SK-N-SH (cell line): Measurements from ENCODE around the gene HOXA4. TPM values are rescaled to one million over a fixed set of nuclear protein-coding genes. Genes with fewer than 3 reads are reported as not detected.

Experiments used
- CTCF ChIA-PET: fragments of 300-600, 350-600 bp; formaldehyde crosslinking; extraction: SDS; loops from one replicate; lab custom pipeline; 2021; lab: Yijun Ruan, JAX
- POLR2A ChIA-PET: fragments of 350-600 bp; sonication (Branson Sonifier 250); formaldehyde crosslinking; extraction: SDS; loops from one replicate; lab custom pipeline; 2020; ENCODE audit warnings: antibody characterized with exemption, inconsistent platforms; lab: Yijun Ruan, JAX
- DNase-seq: peaks from one replicate; pipeline ENCODE4 v3.0.0; 2012
- H2AFZ ChIP-seq: fragments of 200-600 bp; sonication (generic); 2 replicates; pipeline ENCODE4 v1.8.1; 2016; ENCODE audit warnings: antibody characterized with exemption, mild to moderate bottlenecking, low read depth
- H3F3A ChIP-seq: fragments of 200-600 bp; sonication (generic); replicated peaks from 2 replicates; pipeline ENCODE3; 2016; ENCODE audit warnings: antibody characterized with exemption, mild to moderate bottlenecking; ENCODE audit not compliant: insufficient read depth
- H3K27ac ChIP-seq, 2 experiments: fragments of 200-500 bp in 1 of 2; fragments of 200-600 bp in 1 of 2; sonication (Bioruptor generic) in 1 of 2; sonication (generic), shearing (Covaris generic) in 1 of 2; 2 replicates each; pipeline versions ENCODE4 v1.5.1 to v1.6.1; 2014 to 2016; ENCODE audit warnings: low read depth in 2 of 2, inconsistent platforms in 1 of 2, low read length in 1 of 2, mild to moderate bottlenecking in 1 of 2, mixed read lengths in 1 of 2
- H3K27me3 ChIP-seq: fragments of 200-600 bp; sonication (generic), shearing (Covaris generic); 2 replicates; pipeline ENCODE4 v1.6.1; 2016; ENCODE audit warnings: mixed run types; ENCODE audit not compliant: insufficient read depth
- H3K36me3 ChIP-seq, 2 experiments: fragments of 200-500 bp in 1 of 2; fragments of 200-600 bp in 1 of 2; sonication (Bioruptor generic) in 1 of 2; sonication (generic) in 1 of 2; replicated peaks in 1 of 2; 2 replicates each; pipeline versions ENCODE3 to v1.5.1; 2014 to 2016; ENCODE audit warnings: low read length in 1 of 2, mild to moderate bottlenecking in 1 of 2; ENCODE audit not compliant: insufficient read depth in 2 of 2, control insufficient read depth in 1 of 2
- H3K4me1 ChIP-seq, 2 experiments: fragments of 200-500 bp in 1 of 2; fragments of 200-600 bp in 1 of 2; sonication (Bioruptor generic) in 1 of 2; sonication (generic), shearing (Covaris generic) in 1 of 2; 2 replicates each; pipeline versions ENCODE4 v1.5.1 to v1.6.1; 2014 to 2016; ENCODE audit warnings: low read depth in 1 of 2, low read length in 1 of 2, mixed run types in 1 of 2; ENCODE audit not compliant: insufficient read depth in 2 of 2, control insufficient read depth in 1 of 2
- H3K4me2 ChIP-seq: fragments of 200-600 bp; sonication (generic), shearing (Covaris generic); 2 replicates; pipeline ENCODE4 v1.6.1; 2017; ENCODE audit warnings: mixed run types
- H3K4me3 ChIP-seq, 2 experiments: fragments of 200-500 bp in 1 of 2; fragments of 200-600 bp in 1 of 2; sonication (Bioruptor generic) in 1 of 2; sonication (generic), shearing (Covaris generic) in 1 of 2; 2 replicates each; pipeline versions ENCODE4 v1.5.1 to v1.8.1; 2014 to 2016; ENCODE audit warnings: low read depth in 2 of 2, inconsistent platforms in 1 of 2, low read length in 1 of 2, mild to moderate bottlenecking in 1 of 2, mixed read lengths in 1 of 2, moderate library complexity in 1 of 2
- H3K79me2 ChIP-seq: fragments of 200-600 bp; sonication (generic); 2 replicates; pipeline ENCODE4 v1.8.1; 2017; ENCODE audit warnings: mild to moderate bottlenecking; ENCODE audit not compliant: insufficient read depth
- H3K9ac ChIP-seq: fragments of 200-600 bp; sonication (generic); 2 replicates; pipeline ENCODE4 v1.6.1; 2017; ENCODE audit warnings: mixed run types
- H3K9me2 ChIP-seq: fragments of 200-600 bp; sonication (generic); 2 replicates; pipeline ENCODE4 v1.6.1; 2017; ENCODE audit warnings: mixed run types
- H3K9me3 ChIP-seq: fragments of 200-600 bp; sonication (generic); 2 replicates; pipeline ENCODE4 v1.6.1; 2017; ENCODE audit warnings: mixed run types, mild to moderate bottlenecking, moderate library complexity
- H4K20me1 ChIP-seq: fragments of 200-600 bp; sonication (generic); 2 replicates; pipeline ENCODE4 v1.6.1; 2017; ENCODE audit warnings: mild to moderate bottlenecking, mixed run types; ENCODE audit not compliant: insufficient read depth
- CTCF ChIP-seq: fragments of 200-600 bp; sonication (generic); IDR thresholded peaks from 2 replicates; pipeline ENCODE4 v1.6.1; 2017; ENCODE audit warnings: antibody characterized with exemption, mild to moderate bottlenecking, moderate library complexity
- ELF1 ChIP-seq: IDR thresholded peaks from 2 replicates; pipeline ENCODE4 v1.4.0; 2012
- EZH2phosphoT487 ChIP-seq: fragments of 200-600 bp; sonication (generic); IDR thresholded peaks from 2 replicates; pipeline ENCODE4 v1.6.1; 2017; ENCODE audit warnings: low read depth, mixed run types, mild to moderate bottlenecking, antibody characterized with exemption, moderate library complexity, borderline replicate concordance
- RAD21 ChIP-seq: IDR thresholded peaks from 2 replicates; pipeline ENCODE4 v1.6.1; 2012; ENCODE audit warnings: mild to moderate bottlenecking, low read length
- SIN3A ChIP-seq: IDR thresholded peaks from 2 replicates; pipeline ENCODE4 v1.6.1; 2012; ENCODE audit warnings: low read depth, mild to moderate bottlenecking, low read length, moderate library complexity, borderline replicate concordance
- SMC3 ChIP-seq: IDR thresholded peaks from 2 replicates; pipeline ENCODE4 v1.6.1; 2012; ENCODE audit warnings: low read depth, low read length, improper control_type of control experiment
- USF1 ChIP-seq: IDR thresholded peaks from 2 replicates; pipeline ENCODE4 v1.4.0; 2012; ENCODE audit warnings: low read depth, borderline replicate concordance
- WGBS: methylation state at CpG from one replicate; pipeline ENCODE4 v1.1.6; 2017; ENCODE audit warnings: low lambda C conversion rate; 5-methylcytosine and 5-hydroxymethylcytosine counted together
- polyA plus RNA-seq, 3 experiments: library from polyadenylated mRNA; depleted of rRNA; stranded (reverse); fragments of >200 nt; gene quantifications; 2 replicates each; pipeline ENCODE4 v1.2.3, GENCODE V29; 2012

HOXA4 gene
- polyA plus RNA-seq, 1 of the 3 experiments (the other 2 are of a cell fraction) = not detected

GRCh38 chr7:27143950-27144780 is 13.6 kb upstream of the HOXA4 start:
- ChIA-PET CTCF (interaction anchor here (0.6 to 10.9 kb wide), 36 partner anchors 8 to 1292 kb away, joined by 3 to 270 read pairs (median 4); partner anchors contain the start of genes HOXA10, HOXA11, HOXA3 and HOXA4), POLR2A (interaction anchor here (0.6 kb wide), 1 partner anchor 13 kb away, joined by 3 read pairs; no protein-coding TSS in a partner anchor)
- no peak overlapping the region for H2AFZ ChIP-seq
- no peak for DNase-seq
- H3K9me2 ChIP-seq = no peaks in the 10 kb centered on the region
- no peaks in the 10 kb centered on the region for H3K36me3 ChIP-seq
- peak overlapping the region; percentile 17 to 31; a peak in 2 of 4 replicates for H3K4me3 ChIP-seq
- H3K27ac ChIP-seq = no peak overlapping the region
- WGBS = 15% methylated on average over 38 of the region's 40 CpGs
- H4K20me1 ChIP-seq = no peaks in the 10 kb centered on the region
- H3K4me1 ChIP-seq = peaks cover 11 to 12% of the 10 kb centered on the region in 2 experiments; a peak in 1 of 4 replicates
- H3K9ac ChIP-seq = no peak overlapping the region
- no peaks in the 10 kb centered on the region for H3F3A ChIP-seq
- peak overlapping the region; percentile 42 for H3K4me2 ChIP-seq
- H3K9me3 ChIP-seq = no peaks in the 10 kb centered on the region
- TF ChIP-seq EZH2phosphoT487 (0 out of 2 replicates have a peak, but pooled peaks have one; percentile 23), USF1 (no peak)
- TF ChIP-seq, all 33 proteins: peak for 1
- Histone ChIP-seq H3K27me3 (peaks cover 100% of the 10 kb centered on the region), H3K79me2 (no peaks in the 10 kb centered on the region)

- no peak within 1 kb of the TSS for H2AFZ ChIP-seq
Measured at GRCh38 chr7:27143023-27143949, 12.7 kb upstream of the HOXA4 start, which contains the start of gene HOXA5. TSS of gene HOXA5 (minus strand) at chr7:27143681. CDS start at chr7:27143607, 74 bp downstream.

More at GRCh38 chr7:27143023-27143949, 12.7 kb upstream of the HOXA4 start, which contains the start of gene HOXA5:
- H3K27me3 ChIP-seq = peaks cover 100% of the 10 kb centered on the region
- no peaks in the 10 kb centered on the region for H3K36me3 ChIP-seq
- H3K4me2 ChIP-seq = peak within 1 kb of the TSS; percentile 42
- H3K27ac ChIP-seq = no peak within 1 kb of the TSS
- H3K9me3 ChIP-seq = no peaks in the 10 kb centered on the region
- no peaks in the 10 kb centered on the region for H3F3A ChIP-seq
- TF ChIP-seq CTCF (peak; percentile 85), EZH2phosphoT487 (0 out of 2 replicates have a peak, but pooled peaks have one; percentile 16), USF1 (peak; percentile 37; the same call in 1 of the 2 replicates), RAD21 (peak; percentile 63), ELF1 (no peak), SIN3A (no peak), SMC3 (peak; percentile 28; the same call in 1 of the 2 replicates)
- H3K4me1 ChIP-seq = peaks cover 11 to 12% of the 10 kb centered on the region in 2 experiments; a peak in 1 of 4 replicates
- POLR2A ChIA-PET = no interaction called here
- CTCF ChIA-PET = interaction anchor here (0.6 to 10.9 kb wide), 37 partner anchors 8 to 1291 kb away, joined by 3 to 270 read pairs (median 4); partner anchors contain the start of genes HOXA10, HOXA11, HOXA3 and HOXA4
- peak within 1 kb of the TSS; percentile 17 to 31; a peak in 2 of 4 replicates for H3K4me3 ChIP-seq
- H3K9me2 ChIP-seq = no peaks in the 10 kb centered on the region
- no peaks in the 10 kb centered on the region for H3K79me2 ChIP-seq
- WGBS = 6% methylated on average over 56 of the region's 86 CpGs
- H3K9ac ChIP-seq = no peak within 1 kb of the TSS
- no peaks in the 10 kb centered on the region for H4K20me1 ChIP-seq
- DNase-seq = peak; percentile 92
